HG03095 (cell line): Measurements from ENCODE around the gene TIMP4.

Experiments used
- ATAC-seq: cut with Tn5 transposase; IDR thresholded peaks from one replicate; pipeline ENCODE4 v1.9.1; 2021; ENCODE audit warnings: moderate library complexity; ENCODE audit not compliant: unreplicated experiment

The TIMP4 gene

DNA sequence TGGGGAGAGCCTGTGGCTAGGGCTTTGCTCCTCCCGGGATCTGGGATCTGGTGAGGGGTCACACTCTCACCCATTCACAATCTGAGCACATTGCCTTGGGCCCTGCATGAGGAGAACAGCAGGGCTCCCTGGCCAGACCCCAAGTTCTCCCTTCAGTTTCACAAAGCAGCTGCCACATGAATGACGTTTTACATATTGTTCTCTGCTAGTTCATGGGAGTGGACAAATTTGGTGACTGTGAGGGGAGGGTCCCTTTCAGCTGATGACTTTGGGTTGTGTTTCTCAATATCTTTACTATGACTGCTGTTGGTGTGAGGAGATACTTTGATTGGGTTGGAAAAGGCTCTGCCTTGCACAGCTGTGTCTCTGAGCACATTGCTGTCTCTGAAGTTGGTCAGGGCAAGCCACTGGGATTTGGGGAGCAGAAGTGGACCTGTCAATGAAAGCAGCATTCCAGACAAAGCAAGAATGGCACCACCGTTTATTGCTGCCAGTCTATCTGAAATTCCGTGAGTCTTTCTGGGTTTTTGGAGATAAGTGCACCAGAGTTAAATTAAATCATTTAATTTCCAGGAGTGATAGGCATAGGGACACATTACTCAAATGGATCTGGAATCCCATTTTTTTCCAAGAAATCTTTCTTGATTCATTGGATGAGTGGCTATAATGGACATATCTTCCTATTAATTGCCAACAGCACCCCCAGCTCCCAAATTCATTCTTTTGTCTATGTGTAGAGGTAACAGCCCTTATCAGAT is 10.3 kb downstream of the TIMP4 start:
- ATAC-seq: no peak

DNA sequence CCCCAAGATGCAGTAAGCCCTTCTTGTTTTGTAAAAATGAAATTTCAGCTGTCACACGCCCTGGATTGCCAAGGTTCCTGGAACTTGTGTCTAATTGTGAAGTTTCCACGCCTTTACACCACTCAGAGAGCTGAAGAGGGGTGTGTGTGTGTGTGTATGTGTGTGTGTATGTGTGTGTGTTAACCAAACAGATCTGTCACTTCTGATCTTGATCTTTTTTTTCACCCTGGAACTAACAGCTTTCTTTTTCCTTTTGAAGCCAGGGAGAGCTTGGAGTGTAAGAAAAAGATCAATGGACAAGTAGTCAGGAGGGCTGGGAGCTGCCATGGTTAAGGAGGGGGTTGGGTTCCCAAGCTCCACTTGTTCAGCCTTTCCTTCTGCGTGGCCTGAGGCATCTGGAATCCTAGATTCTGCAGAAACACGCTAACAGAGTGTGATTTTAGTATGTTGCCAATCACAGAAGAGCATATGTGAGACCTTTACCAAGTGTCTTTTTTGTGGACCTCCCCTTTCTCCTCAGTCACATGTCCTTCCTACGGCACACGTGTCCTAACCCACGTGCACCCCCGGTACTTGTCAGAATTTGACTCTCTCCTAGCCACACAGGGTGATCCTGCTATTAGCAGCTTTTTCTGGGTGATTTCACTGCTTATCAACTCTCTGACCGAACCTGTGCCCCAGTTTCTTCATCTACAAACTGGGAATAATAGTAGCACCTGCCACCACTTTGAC is 11.5 kb downstream of the TIMP4 start:
- no peak for ATAC-seq

DNA sequence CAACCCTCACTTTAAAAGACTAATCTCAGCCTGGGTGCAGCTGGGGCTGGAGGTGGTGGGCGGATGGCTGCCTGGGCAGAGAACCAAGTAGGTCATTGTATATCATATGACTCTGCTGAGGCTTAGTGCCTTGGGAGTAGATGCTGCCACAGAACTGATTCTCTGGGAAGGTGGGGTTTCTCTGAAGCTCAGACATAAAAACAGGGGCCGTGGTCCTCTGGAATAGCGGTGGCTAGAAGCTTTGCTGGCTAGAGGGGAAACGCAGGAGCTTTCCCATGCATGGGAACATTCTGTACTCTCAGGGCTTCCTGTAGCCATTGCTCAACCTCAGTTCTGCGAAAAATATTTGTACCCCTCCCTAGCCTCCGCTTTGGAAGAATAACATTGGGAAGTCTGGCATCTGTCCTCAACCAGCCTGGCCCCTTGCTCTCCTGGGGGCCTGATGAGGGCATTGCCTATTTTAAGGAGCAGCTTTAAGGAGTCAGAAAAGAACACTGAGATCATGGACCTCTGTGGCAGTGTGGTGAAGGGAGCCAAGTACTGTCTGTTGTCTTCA is 14.7 kb downstream of the TIMP4 start:
- no peak for ATAC-seq

DNA sequence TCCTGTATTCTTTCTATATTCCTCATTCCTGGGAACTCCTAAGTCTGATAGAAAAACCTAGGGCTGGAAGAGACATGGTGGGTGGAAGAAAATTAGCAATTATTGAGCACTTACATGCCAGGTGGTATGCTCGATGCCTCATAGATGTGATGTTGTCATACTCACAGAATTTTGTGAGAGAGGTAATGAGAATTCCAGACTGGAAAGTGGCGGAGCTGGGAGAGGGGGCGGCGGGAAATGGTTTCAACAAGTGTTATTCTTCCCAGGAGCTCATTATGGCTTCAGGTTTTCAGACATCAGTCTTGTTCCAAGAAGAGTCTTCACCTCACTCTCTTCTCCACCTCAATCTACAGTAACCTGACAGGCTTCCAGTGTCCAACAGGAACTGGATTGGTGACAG is 16.2 kb downstream of the TIMP4 start:
- no peak for ATAC-seq

DNA sequence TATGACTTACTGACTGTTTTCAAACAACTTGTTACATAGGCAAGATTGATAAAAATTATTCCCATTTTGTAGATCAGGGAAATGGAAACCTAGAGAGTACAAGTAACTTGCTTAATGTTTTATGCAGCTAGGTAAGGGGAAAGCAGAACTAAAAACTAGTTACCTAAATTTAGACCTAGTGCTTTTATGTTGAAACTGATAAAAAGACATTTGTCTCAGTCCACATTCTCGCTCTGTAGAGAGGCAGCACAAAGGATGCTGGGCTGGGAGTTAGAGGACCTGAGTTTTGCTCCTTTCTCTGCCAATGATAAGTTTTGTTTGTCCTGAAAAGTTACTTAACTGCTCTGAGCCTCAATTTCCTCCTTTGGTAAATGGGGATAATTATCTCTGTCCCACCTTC is 17.4 kb downstream of the TIMP4 start:
- no peak for ATAC-seq

DNA sequence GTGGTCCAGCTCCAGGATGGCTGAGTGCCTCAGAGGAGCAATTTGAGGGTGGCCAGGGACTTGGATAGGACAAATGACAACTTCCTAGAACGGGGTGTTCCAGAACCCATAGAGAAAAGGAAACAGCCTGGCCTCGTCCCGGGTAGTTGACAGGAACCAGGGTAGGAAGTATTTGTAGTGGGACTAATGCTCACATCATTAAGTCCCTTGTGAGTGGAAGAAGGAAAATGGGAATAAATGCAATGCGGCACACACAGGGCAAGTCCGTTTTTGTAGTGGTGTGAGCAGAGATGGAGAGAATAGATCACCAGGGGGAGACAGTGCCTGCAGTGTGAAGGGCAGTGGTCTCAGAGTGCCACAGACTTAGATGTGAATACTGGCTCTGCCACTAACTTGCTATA is 19.6 kb downstream of the TIMP4 start:
- no peak for ATAC-seq

DNA sequence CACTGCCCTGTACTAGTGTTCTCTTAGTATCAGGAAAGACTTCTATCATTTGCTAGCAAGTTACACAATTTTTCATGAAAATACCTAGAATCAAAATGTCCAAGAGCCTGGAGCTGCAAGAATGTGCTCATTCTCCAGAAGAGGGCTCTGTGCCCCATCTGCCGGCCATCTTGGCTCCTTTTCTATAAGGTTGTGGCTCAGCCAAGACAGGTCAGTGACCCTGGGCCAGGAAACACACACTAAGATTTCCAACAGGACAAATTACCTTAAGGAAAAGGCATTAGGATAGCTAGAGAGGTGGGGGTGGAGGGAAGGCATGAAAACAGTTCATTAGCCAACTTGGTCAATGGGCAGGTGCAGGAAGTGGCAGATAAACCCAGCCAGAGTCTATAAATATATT is 20.7 kb downstream of the TIMP4 start:
- no peak for ATAC-seq

DNA sequence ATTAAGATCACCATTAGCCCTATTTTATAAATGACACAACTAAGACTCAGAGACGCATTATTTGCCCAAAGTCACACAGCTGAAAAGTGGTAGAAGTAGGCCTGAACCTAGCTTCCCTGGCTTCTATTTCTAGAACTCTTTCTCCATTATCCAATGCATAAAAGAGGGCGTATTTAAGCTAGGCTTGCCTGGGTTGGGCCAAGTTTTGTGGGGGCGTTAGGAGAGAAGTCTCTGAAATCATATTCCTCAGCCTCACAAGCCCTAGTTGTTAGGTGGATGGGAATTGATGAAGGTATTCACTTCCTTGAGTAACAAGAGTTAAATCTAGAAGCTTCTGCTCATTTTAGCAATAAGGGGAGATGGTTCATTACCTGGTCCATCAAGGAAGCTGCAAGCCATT is 22.3 kb downstream of the TIMP4 start:
- ATAC-seq: no peak

DNA sequence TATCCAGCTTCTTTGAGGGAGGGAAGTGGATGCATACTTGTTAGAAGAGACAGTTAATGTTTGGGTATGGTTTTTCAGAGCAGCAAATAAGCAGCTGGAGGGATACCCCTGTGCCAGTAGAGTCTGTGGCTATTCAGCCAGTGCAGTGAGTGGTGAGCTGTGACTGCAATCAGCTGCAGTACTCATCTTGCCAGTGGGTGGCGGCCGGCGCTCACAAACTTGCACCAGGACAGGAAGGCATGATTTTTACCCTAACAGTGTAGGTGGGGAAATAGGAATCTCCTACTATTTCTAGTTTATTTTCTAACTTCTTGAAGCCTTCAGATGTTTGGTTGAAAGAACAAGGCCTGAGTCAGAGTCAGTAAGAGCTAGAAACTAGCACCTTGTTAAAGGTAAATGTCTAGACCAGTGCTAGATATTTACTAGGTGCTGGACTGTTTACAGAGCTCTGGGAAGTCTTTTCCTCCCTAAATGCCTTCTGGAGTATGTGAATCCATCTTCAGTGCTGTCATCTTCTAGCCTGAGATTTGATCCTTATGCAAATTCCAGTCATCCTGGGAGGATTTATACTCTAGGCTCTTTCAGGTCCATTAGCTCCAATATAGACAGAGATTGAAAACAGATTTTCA is 23.6 kb downstream of the TIMP4 start:
- ATAC-seq: peak; percentile 92

DNA sequence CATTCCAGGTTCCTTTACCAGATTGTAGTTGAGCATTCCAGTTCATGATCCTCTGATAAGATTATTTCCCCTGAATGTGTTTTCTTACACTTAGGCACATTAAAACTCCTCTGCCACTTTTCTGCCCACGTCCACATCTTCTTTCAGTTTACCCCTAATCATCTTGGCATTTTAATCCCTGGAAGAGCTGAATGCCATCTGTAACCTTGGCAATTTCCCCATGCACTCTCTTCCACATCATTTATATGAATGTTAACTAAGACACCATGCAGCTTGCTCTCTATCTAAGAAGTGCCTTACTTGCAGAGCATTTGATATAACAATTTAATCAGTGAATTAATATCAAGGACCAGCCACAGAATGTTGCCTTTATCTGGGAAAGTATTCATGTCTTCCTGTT is 25.8 kb downstream of the TIMP4 start:
- no peak for ATAC-seq

DNA sequence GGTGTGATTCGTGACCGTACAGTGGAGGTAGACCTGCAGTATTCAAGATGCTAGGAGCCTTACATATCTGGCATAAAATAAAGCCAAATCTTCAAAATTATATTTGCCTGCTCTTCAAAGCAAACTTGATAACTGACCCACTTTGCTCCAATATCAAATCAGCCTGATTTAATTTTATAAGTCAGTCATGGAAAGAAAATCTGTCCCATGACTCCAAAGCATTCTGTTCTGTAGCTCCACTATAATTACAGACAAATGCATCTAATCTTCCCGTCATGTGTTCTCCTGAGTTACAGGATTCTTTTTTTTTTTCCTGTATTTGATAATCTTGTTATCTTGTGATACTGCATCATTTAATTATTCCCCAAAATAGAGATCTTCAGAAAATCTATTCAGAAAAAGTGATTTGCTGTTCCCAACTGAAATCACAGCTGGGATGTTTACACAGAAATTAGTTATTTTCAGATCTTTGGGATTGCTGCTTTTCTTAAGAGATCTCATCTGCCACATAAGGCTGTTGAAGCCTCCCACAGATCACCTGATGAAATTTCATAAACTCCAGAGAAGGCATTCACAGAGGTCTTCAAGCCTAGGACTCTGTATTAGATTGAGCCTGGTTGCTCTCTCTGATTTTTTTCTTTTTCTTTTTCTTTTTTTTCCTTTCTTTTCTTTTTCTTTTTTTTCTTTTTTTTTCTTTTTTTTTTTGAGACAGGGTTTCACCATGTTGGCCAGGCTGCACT is 27.2 kb downstream of the TIMP4 start:
- ATAC-seq: no peak

DNA sequence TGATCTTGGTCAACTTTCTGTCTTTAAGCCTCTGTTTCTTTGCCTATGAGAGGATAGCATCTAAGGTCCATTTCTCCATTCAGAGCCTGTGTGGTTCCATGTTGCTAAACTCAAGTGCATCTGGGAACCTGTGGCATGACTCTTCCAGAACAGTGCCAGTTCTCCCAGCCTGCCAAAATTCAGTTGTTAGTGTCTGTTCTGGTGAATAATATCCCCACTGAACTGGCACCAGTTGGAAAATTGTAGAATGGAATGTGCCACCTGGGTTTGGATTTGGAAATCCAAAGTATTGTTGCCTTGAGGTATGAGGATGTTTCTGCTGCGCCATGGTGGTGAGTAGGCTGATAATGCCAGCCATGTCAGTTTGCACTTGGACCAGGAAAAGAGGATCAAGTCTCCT is 31.3 kb downstream of the TIMP4 start:
- no peak for ATAC-seq

DNA sequence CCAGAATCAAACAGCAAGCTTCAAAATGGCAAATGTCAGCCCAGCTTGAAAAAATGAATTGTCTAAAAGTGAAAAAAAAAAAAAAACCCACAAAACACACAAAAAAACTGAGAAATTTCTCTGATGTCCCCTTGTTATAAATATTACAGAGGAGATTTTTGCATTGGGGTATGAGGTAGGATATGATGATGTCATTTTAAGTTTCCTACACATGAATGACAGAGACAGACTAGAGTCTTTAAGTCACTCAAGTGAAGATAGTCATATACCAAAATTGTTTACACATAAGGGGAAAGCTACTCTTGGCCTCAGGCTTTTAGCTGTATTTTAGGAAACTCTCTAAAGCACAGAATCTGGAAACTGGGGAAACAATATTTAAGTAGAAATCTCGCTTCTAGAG is 32.9 kb downstream of the TIMP4 start:
- ATAC-seq: no peak

DNA sequence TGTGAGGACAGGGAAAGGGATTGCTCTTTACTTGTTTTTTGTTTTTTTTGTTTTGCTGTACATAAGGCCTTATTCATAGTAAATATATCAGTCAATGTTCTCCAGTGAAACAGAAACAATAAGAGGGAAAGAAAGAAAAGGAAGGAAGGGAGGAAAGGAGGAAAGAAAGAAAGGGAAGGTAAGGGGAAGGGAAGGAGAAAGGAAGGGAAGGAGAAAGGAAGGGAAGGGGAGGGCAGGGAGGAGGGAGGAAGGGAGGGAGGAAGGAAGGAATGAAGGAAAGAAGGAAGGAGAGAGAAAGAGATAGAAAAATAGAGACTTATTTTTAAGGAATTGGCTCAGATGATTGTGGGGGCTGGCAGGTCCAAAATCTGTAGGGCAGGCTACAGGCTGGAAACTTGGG is 37.2 kb downstream of the TIMP4 start:
- no peak for ATAC-seq

DNA sequence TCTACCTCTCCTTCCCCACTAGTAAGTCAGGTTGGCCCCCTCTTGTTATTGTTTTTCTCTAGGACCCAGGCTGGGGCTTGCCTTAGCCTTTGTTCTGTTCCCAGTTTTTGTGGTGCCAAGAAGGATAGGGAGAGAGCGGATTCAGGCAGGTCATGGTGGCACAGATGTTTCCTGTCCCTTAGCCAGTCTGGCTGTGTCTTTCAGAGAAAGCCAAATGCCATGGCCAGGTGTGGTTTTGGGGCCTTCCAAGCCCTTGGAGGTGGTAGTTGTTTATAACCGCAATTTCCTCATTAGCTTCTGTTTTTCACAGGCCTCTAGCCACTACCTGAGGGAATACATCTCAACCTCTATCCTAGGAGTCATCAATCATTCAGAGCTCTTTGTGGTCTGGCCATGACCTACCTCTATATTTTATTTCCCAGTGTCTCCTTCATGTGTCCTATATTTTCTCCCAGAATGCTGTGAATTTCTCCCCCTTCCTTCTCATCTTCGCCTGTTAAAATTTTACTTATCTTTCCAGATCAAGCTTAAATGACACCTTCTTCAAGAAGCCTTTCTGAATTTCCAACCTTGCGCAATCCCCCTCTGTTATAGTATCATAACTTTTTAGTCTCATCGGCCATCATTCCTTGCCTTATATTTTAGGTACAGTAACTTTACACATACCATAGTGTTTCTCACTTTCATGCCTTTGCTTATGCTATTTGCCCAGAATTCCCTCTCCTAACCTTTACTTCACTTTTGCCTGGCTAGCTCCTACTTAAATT is 38.2 kb downstream of the TIMP4 start:
- no peak for ATAC-seq

DNA sequence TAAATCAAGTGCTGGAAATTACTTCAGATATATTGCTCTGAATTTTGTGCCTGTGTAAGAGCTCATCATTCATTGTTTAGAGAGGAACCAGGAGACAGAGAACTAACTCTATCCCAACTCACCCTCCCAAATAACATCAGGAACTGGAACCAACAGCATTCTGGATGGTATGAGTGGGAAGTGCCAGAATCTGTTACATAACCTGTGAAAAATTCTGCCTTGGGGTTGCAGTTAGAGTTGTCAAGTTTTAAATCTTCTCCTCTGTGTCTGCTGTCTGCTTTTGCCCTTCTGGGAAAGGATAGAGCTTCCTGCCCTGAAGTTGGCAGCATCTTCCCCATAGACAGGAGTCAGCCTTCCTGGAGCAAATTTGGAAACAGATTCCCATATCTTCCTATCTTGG is 41.2 kb downstream of the TIMP4 start:
- ATAC-seq: no peak

DNA sequence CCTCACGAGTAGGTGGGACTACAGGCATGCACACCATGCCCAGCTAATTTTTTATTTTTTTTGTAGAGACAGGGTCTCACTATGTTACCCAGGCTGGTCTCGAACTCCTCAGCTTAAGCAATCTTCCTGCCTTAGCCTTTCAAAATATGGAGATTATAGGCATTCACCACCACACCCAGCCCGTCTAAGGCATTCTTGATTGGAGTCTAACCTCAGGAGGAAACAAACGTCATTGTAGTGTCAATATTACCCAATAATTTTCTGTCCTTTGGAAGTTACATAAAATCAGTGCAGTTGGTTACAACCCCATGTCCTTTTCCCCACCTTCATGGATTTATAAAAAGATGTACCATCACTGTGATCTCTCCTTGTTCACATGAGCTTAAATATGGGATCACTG is 41.8 kb downstream of the TIMP4 start:
- no peak for ATAC-seq

DNA sequence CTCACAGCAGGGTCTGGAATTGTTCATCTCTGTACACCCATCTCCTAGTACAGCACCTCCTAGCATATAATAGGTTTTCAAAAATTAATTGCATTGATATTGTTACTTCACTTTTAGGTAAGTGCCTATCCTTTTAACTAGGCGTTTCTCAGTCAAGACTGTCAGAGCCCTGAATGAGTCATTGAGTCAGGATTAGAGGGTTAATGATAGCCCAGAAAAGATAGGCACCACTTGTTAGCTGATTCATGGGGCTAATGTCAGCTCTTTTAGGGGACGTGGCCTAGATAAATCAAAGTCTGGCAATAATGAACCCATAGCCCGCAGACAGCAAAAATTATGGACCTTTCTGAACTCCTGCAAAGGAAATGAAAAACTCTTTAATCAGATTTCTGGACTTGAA is 42.9 kb downstream of the TIMP4 start:
- ATAC-seq: no peak

DNA sequence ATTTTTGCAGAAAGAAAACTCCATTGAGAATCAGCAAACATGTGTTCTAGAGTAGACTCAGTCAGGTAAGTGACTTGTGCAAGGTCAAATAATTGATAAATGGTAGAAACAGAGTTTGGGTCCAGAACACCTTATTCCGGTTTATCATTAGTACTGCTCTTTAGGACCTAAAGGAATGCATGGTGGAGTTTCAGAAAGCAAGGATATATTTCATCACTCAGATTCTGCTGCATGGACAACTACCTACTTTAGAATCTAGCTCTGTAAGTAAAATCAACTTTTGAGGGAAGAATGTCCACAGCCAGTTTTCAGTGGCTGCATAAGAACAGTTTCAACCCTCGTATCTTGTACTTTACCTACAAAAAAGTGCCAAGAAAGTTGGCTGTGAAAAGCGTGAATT is 43.6 kb downstream of the TIMP4 start:
- no peak for ATAC-seq

DNA sequence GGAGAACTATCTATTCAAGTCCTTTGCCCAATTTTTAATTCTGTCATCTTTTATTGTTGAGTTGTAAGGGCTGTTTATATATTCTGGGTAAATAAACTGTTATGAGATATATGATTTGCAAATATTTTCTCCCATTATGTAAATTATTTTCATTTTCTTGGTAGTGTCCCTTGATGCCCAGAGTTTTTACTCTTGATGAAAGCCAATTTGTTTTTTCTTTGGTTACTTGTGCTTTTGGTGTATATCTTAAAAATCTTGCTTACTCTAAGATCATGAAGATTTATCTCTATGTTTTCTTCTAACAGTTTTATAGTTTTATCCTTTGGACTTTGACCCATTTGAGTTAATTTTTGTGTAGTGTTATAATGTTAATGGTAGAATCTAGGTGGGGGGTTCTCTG is 44.5 kb downstream of the TIMP4 start:
- no peak for ATAC-seq
